ENCODE measurements around the gene FRAT2. TPM values are rescaled to one million over a fixed set of nuclear protein-coding genes. Genes with fewer than 3 reads are reported as not detected.
"Not testable (repeated sequence)": the region's sequence is repeated elsewhere in the genome, so short reads cannot be mapped to it uniquely, and the experiment has no call there.

The FRAT2 gene
- total RNA-seq, 1 experiment from 2014 or later = 29.1 TPM

GRCh38 chr10:97292097-97292861 is 42.2 kb downstream of the FRAT2 start, which contains the start of gene ARHGAP19:
Gene ARHGAP19, minus strand, starts transcription at chr10:97292637. Its CDS starts 10 bp downstream, at chr10:97292627.
- DNase-seq (ENCODE audit: low spot score) = peak; percentile 97

- DNase-seq (ENCODE audit: low spot score) = no peak
These were observed 43.0 kb downstream of the FRAT2 start for GRCh38 chr10:97291357-97292096.

GRCh38 chr10:97290576-97291356 is 43.8 kb downstream of the FRAT2 start:
- not testable (repeated sequence) for DNase-seq (ENCODE audit: low spot score)

- not testable (repeated sequence) for DNase-seq (ENCODE audit: low spot score)
These were observed 44.5 kb downstream of the FRAT2 start for GRCh38 chr10:97290076-97290475.

Small RNAs within 50 kb of the gene (small RNA-seq; reads per million reads assigned to genes)
- gene RF00017 = not detected

Other genes starting within 250 kb of the FRAT2 start
- gene SLIT1, start 148.8 kb downstream of the FRAT2 start, total RNA-seq (2014; rRNA removed; shearing (Covaris generic)) = under 0.01 TPM in 1 of 2 replicates, not detected in the other
- 4.6 and 5.2 TPM in 2 replicates for gene ARHGAP19, start 42.1 kb downstream of the FRAT2 start, total RNA-seq (2014; rRNA removed; shearing (Covaris generic))
- 3.7 and 5.8 TPM in 2 replicates for gene FRAT1, start 15.5 kb downstream of the FRAT2 start, total RNA-seq (2014; rRNA removed; shearing (Covaris generic))
- gene RRP12, start 66.6 kb upstream of the FRAT2 start, total RNA-seq (2014; rRNA removed; shearing (Covaris generic)) = 67.7 and 76.2 TPM in 2 replicates
- 362 and 400 TPM in 2 replicates for gene PGAM1, start 91.5 kb upstream of the FRAT2 start, total RNA-seq (2014; rRNA removed; shearing (Covaris generic))
- gene EXOSC1, start 111.3 kb upstream of the FRAT2 start, total RNA-seq (2014; rRNA removed; shearing (Covaris generic)) = 35.6 and 44.3 TPM in 2 replicates
- 43.8 and 48.4 TPM in 2 replicates for gene ZDHHC16, start 111.4 kb upstream of the FRAT2 start, total RNA-seq (2014; rRNA removed; shearing (Covaris generic))
- 78.7 and 103 TPM in 2 replicates for gene MMS19, start 163.7 kb upstream of the FRAT2 start, total RNA-seq (2014; rRNA removed; shearing (Covaris generic))
- 21.2 and 23.5 TPM in 2 replicates for gene UBTD1, start 164.2 kb upstream of the FRAT2 start, total RNA-seq (2014; rRNA removed; shearing (Covaris generic))
- 0.23 TPM in 1 of 2 replicates, not detected in the other for gene ANKRD2, start 238.1 kb upstream of the FRAT2 start, total RNA-seq (2014; rRNA removed; shearing (Covaris generic))
- 0.26 and 0.36 TPM in 2 replicates for gene HOGA1, start 249.7 kb upstream of the FRAT2 start, total RNA-seq (2014; rRNA removed; shearing (Covaris generic))